ENCODE data around the gene PSAT1. TPM values are rescaled to one million over a fixed set of nuclear protein-coding genes. Genes with fewer than 3 reads are reported as not detected.

Gene PSAT1
- total RNA-seq, 1 experiment from 2014 or later: 69.5 TPM

DNA sequence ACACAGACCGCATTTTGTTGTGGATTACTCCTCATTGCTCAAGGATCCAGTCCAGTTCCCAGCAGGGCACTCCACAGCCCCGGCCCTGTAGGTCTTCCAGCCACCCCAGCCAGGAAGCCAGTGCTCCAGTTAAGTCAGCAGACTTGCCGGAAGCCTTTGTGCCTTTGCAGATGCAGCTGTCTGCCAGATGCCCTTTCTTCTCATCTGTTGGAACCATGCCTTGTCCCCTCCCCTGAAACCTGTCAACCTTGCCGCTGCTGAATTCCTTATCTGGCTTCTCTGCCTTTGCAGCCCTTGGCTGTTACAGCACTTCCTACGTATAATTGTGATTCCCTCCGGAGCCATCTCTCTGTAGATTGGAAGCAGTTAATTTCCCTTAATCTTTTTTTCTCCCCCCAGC is 28.4 kb downstream of the PSAT1 start:
- no peak overlapping the region for H3K27ac Mint-ChIP-seq (ENCODE audit: unreplicated experiment)
- no peaks in the 10 kb centered on the region for H3K4me1 Mint-ChIP-seq (ENCODE audit: low read depth, unreplicated experiment)
- CTCF ChIA-PET: no interaction called here
- no peak for DNase-seq
- no peaks in the 10 kb centered on the region for H3K27me3 Mint-ChIP-seq (ENCODE audit: unreplicated experiment)
- no peaks in the 10 kb centered on the region for H3K9me3 Mint-ChIP-seq (ENCODE audit: low read depth, unreplicated experiment)
- peaks cover 54% of the 10 kb centered on the region for H3K36me3 Mint-ChIP-seq (ENCODE audit: insufficient read depth, unreplicated experiment)
- no TSS peak for BruUV-seq (replicated peaks)
- TF ChIP-seq, protein P1, sequence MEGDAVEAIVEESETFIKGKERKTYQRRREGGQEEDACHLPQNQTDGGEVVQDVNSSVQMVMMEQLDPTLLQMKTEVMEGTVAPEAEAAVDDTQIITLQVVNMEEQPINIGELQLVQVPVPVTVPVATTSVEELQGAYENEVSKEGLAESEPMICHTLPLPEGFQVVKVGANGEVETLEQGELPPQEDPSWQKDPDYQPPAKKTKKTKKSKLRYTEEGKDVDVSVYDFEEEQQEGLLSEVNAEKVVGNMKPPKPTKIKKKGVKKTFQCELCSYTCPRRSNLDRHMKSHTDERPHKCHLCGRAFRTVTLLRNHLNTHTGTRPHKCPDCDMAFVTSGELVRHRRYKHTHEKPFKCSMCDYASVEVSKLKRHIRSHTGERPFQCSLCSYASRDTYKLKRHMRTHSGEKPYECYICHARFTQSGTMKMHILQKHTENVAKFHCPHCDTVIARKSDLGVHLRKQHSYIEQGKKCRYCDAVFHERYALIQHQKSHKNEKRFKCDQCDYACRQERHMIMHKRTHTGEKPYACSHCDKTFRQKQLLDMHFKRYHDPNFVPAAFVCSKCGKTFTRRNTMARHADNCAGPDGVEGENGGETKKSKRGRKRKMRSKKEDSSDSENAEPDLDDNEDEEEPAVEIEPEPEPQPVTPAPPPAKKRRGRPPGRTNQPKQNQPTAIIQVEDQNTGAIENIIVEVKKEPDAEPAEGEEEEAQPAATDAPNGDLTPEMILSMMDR (IDR thresholded peaks at IDR 0.05; ENCODE audit: unreplicated experiment): no peak
- intact Hi-C loops (cut with micrococcal nuclease; ENCODE audit: unreplicated experiment): no loop called here
- H3K4me3 Mint-ChIP-seq (ENCODE audit: low read depth, unreplicated experiment): no peak overlapping the region

DNA sequence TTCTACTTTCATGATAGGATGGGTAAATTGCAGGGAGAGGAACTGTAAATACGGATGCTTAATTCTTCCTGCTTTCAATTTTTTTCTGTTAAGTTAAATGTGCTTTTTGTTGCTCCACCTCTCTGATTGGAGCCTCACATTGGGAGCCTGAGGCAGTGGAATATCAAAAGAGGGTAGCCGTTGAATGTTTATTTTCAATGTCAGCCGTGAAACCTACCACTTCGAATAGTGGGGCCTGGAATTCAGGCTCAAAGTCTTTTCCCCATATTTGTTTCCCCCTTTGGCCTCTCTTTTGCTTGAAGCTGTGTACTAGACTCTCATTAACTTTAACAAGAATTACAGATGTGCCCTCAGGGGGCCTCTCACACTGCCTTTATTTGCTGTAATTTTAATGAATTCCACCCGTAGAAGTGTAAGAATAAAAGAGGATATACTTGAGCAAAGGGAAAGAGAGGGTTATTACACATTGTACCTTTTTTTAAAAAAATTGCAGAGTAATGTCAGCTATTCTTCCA is 29.0 kb downstream of the PSAT1 start:
- BruUV-seq (replicated peaks): no TSS peak
- intact Hi-C loops (cut with micrococcal nuclease; ENCODE audit: unreplicated experiment): no loop called here
- Mint-ChIP-seq H3K4me3 (ENCODE audit: low read depth, unreplicated experiment) (no peak overlapping the region), H3K9me3 (ENCODE audit: low read depth, unreplicated experiment) (no peaks in the 10 kb centered on the region), H3K27ac (ENCODE audit: unreplicated experiment) (no peak overlapping the region), H3K4me1 (ENCODE audit: low read depth, unreplicated experiment) (no peaks in the 10 kb centered on the region), H3K36me3 (ENCODE audit: insufficient read depth, unreplicated experiment) (peaks cover 55% of the 10 kb centered on the region), H3K27me3 (ENCODE audit: unreplicated experiment) (no peaks in the 10 kb centered on the region)
- CTCF ChIA-PET: no interaction called here
- DNase-seq: no peak
- TF ChIP-seq, protein P1 (IDR thresholded peaks at IDR 0.05; ENCODE audit: unreplicated experiment): no peak

DNA sequence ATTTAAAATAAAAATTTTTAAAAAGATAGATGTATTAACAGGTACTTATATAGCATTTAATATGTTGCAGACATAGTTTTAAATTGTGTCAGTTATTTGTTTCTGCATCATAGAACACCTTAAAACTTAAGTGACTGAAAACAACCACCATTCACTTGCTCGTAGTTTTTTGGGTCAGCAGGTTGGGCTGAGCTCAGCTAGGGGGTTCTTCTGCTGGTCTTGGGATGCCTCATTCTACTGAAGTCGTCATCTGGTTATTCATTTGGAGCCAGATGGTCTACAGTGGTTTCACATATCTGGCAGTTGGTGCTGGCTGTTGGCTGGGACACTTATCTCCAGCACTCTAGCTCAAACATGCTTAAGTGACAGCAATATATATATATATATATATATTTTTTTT is 29.6 kb downstream of the PSAT1 start:
- H3K4me3 Mint-ChIP-seq (ENCODE audit: low read depth, unreplicated experiment): no peak overlapping the region
- peaks cover 55% of the 10 kb centered on the region for H3K36me3 Mint-ChIP-seq (ENCODE audit: insufficient read depth, unreplicated experiment)
- intact Hi-C loops (cut with micrococcal nuclease; ENCODE audit: unreplicated experiment): no loop called here
- no peaks in the 10 kb centered on the region for H3K27me3 Mint-ChIP-seq (ENCODE audit: unreplicated experiment)
- H3K4me1 Mint-ChIP-seq (ENCODE audit: low read depth, unreplicated experiment): no peaks in the 10 kb centered on the region
- H3K27ac Mint-ChIP-seq (ENCODE audit: unreplicated experiment): no peak overlapping the region
- no TSS peak for BruUV-seq (replicated peaks)
- no peak for DNase-seq
- CTCF ChIA-PET: interaction anchor here (0.6 kb wide), 1 partner anchor 28 kb away, joined by 3 read pairs; no protein-coding TSS in a partner anchor
- TF ChIP-seq, protein P1 (IDR thresholded peaks at IDR 0.05; ENCODE audit: unreplicated experiment): no peak
- H3K9me3 Mint-ChIP-seq (ENCODE audit: low read depth, unreplicated experiment): no peaks in the 10 kb centered on the region

DNA sequence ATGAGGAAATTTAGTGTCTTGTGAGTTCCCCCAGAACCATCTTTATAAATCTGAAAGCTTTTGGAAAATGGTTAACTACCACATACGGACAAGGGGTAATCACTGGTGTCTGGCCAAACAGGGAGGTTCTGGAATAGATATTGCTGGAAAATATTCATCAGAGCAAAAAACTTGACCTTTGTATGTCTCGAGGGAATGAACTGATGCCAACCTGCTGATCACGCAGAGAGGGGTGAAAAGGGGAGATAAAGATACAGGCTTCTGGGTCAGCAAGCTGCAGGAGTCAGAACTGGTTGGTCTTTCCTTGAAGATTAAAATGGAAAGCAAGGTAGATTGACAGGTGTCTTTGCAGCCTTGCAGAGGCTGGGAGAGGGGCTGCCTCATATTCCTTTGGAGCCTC is 35.5 kb downstream of the PSAT1 start:
- CTCF ChIA-PET: no interaction called here
- no TSS peak for BruUV-seq (replicated peaks)
- TF ChIP-seq, protein P1 (IDR thresholded peaks at IDR 0.05; ENCODE audit: unreplicated experiment): no peak
- Mint-ChIP-seq H3K4me3 (ENCODE audit: low read depth, unreplicated experiment) (no peak overlapping the region), H3K9me3 (ENCODE audit: low read depth, unreplicated experiment) (peaks cover 13% of the 10 kb centered on the region), H3K4me1 (ENCODE audit: low read depth, unreplicated experiment) (no peaks in the 10 kb centered on the region), H3K36me3 (ENCODE audit: insufficient read depth, unreplicated experiment) (peaks cover 32% of the 10 kb centered on the region), H3K27me3 (ENCODE audit: unreplicated experiment) (no peaks in the 10 kb centered on the region), H3K27ac (ENCODE audit: unreplicated experiment) (no peak overlapping the region)
- no peak for DNase-seq
- intact Hi-C loops (cut with micrococcal nuclease; ENCODE audit: unreplicated experiment): no loop called here

All from Calu3 (cell line).